Subcutaneous abdominal adipose tissue (tissue), 5 donors: Measurements from ENCODE around the gene ARHGEF17.
"Not testable (repeated sequence)": the region's sequence is repeated elsewhere in the genome, so short reads cannot be mapped to it uniquely, and the experiment has no call there.

Experiments
- H3K27ac ChIP-seq: one replicate; pipeline ENCODE4 v1.7.0; 2013; ENCODE audit warnings: low read depth, mild to moderate bottlenecking, inconsistent platforms, low read length, moderate library complexity
- H3K27me3 ChIP-seq, 5 donors: one replicate each; pipeline ENCODE4 v1.7.0; 2013; ENCODE audit warnings: low read length in 5 of 5, inconsistent platforms in 1 of 5; ENCODE audit not compliant: control insufficient read depth in 5 of 5, insufficient read depth in 4 of 5
- H3K36me3 ChIP-seq, 5 donors: one replicate each; pipeline ENCODE4 v1.7.0; 2013; ENCODE audit warnings: low read length in 5 of 5; ENCODE audit not compliant: control insufficient read depth in 5 of 5, insufficient read depth in 5 of 5
- H3K4me1 ChIP-seq, 5 donors: one replicate each; pipeline ENCODE4 v1.7.0; 2013; ENCODE audit warnings: low read length in 5 of 5, mild to moderate bottlenecking in 3 of 5, moderate library complexity in 1 of 5; ENCODE audit not compliant: control insufficient read depth in 5 of 5, insufficient read depth in 5 of 5
- H3K4me3 ChIP-seq, 5 donors: one replicate each; pipeline ENCODE4 v1.7.0; 2013; ENCODE audit warnings: low read length in 5 of 5, low read depth in 1 of 5
- H3K9ac ChIP-seq, 5 donors: one replicate each; pipeline ENCODE4 v1.7.0; 2013; ENCODE audit warnings: low read length in 5 of 5, mild to moderate bottlenecking in 4 of 5, moderate library complexity in 3 of 5
- H3K9me3 ChIP-seq, 5 donors: one replicate each; pipeline ENCODE4 v1.7.0; 2013; ENCODE audit warnings: low read length in 5 of 5; ENCODE audit not compliant: control insufficient read depth in 5 of 5
- donor health status: healthy.
- donor health status: healthy.
- donor health status: healthy.
- donor health status: healthy.
- donor health status: healthy.

Gene ARHGEF17

DNA sequence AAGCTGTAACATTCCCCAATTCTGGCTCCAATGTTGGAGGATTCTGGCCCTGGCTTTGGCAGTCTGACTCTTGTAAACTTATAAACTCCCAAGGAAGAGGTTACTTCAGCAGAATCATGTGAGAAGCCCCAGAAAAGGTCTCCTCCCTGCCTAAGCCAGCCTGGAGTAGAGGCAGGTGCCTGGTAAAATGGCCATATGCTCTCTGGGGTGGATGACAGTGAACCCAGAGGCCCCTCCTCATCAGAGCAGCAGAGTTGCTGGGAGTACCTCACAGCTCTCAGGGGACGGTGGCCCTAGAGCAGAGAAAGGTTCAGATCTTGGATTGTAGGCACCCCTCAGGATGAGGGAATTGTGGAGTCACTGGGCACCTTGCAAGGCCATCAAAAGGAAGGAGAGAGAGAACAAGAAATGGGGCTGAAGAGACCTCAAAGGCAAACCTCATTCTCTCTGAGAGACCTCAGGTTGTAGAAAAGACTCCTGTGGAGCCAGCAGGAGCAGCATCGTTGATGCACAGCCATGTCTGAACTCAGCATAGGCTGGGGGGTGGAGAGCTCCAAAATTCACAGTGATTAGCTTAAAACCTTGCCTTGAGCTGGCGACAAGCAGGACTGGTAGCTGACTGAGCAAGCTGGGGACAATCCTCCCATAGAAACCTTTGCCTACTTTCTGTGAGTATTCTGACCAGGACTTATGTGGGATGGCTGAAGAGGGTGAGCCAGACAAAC, 40.8 kb upstream of the ARHGEF17 start:
- no peak overlapping the region for H3K4me3 ChIP-seq
- H3K9ac ChIP-seq = no peak overlapping the region
- peaks cover 7 to 16% (median 13%) of the 10 kb centered on the region in 5 donors for H3K4me1 ChIP-seq
- no peak overlapping the region for H3K27ac ChIP-seq
- peaks cover 11 to 33% (median 27%) of the 10 kb centered on the region in 5 donors for H3K27me3 ChIP-seq
- no peaks in the 10 kb centered on the region for H3K9me3 ChIP-seq
- H3K36me3 ChIP-seq = no peaks in the 10 kb centered on the region

DNA sequence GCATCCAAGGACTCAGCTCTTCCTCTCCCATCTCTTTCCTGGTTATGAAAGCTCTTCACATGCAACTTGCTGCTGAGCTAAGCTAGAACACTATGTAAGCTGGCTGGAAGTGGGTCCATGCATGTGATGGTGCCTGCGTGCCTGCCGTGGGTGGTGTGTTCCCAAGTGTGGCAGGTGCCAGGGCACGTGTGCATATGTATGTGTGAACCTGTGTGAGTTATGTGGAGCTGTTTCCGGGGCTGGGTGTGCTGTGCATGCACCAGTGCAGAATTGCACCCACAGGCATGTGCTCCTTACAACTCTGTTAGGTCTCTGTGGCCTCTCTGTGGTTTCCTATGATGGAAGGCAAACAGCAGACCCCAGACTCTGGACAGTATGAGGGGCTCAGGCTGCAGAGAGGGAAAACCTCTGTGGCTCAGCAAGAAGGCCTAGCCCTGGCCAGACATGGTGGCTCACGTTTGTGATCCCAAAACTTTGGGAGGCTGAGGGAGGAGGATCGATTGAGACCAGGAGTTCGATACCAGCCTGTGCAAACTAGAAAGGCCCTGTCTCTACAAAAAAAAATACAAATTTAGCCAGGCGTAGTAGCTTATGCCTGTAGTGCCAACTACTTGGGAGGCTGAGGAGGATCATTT, 40.1 kb upstream of the ARHGEF17 start:
- Histone ChIP-seq H3K4me1 (peaks cover 7 to 16% (median 13%) of the 10 kb centered on the region in 5 donors), H3K4me3 (no peak overlapping the region), H3K27ac (no peak overlapping the region), H3K9me3 (no peaks in the 10 kb centered on the region), H3K36me3 (no peaks in the 10 kb centered on the region), H3K27me3 (peaks cover 12 to 33% (median 27%) of the 10 kb centered on the region in 5 donors), H3K9ac (no peak overlapping the region)

DNA sequence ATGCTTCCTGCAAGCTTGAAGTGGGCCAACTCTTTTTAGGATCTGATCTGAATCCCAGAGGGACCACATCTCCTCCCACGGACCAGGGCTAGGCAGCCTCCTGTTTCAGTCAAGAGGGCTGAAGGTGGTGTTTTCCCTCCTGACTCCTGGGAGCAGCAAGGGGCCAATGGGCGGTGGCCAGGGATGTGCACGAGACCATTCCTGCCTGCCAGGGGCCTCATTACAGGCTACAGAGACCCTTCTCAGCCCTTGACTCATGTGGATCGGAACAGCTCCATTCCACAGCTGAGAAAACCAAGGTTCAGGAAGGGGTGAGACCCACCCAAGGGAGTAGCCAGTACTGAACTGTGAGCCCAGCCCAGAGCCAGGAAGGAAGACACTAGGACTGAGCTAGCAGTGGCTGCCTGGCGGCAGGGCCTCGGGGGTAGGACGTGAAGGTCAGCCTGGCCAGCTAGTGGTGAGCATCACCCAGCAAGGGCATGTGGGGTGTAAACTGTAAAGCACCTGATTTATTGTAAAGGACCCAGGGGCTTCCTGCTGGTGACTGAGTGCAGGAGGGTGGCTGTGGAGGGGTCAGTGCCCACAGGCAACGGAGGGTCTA, 39.3 kb upstream of the ARHGEF17 start:
- no peak overlapping the region for H3K9ac ChIP-seq
- H3K9me3 ChIP-seq = no peaks in the 10 kb centered on the region
- no peak overlapping the region for H3K4me3 ChIP-seq
- H3K36me3 ChIP-seq = no peaks in the 10 kb centered on the region
- no peak overlapping the region for H3K27ac ChIP-seq
- peaks cover 7 to 16% (median 13%) of the 10 kb centered on the region in 5 donors for H3K4me1 ChIP-seq
- H3K27me3 ChIP-seq = peaks cover 12 to 29% (median 21%) of the 10 kb centered on the region in 5 donors

DNA sequence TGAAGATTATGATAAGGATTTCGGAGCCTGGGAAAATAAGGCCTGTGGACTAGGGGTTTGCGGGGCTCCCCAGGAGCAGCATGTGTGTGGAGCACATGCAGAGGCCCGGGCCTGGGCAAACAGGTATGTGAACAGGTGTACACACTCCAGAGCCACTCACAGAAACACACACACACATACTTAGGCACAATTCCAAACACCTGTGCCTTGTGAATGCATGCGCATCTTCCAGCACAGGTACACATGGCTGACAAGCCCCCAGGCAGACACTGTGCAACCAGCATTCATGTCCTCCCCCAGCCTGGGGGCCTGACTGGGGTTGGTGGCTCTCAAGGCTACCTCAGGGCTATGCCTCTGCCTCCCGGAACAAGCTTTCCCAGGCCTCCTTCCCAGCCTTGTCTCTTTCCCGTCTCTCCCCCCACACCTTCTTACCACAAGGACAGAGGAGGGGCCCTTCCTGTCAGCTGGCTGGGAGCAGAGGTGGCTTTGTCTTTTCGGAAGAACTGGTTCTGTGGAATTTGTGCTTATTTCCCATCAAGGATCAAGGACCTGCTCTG, 38.5 kb upstream of the ARHGEF17 start:
- Histone ChIP-seq H3K4me3 (no peak overlapping the region), H3K27ac (no peak overlapping the region), H3K9me3 (no peaks in the 10 kb centered on the region), H3K9ac (peak overlapping the region in 1 of 5 donors; percentile 31), H3K36me3 (no peaks in the 10 kb centered on the region), H3K4me1 (peaks cover 7 to 11% (median 9%) of the 10 kb centered on the region in 5 donors), H3K27me3 (peaks cover 10 to 26% (median 13%) of the 10 kb centered on the region in 5 donors)

DNA sequence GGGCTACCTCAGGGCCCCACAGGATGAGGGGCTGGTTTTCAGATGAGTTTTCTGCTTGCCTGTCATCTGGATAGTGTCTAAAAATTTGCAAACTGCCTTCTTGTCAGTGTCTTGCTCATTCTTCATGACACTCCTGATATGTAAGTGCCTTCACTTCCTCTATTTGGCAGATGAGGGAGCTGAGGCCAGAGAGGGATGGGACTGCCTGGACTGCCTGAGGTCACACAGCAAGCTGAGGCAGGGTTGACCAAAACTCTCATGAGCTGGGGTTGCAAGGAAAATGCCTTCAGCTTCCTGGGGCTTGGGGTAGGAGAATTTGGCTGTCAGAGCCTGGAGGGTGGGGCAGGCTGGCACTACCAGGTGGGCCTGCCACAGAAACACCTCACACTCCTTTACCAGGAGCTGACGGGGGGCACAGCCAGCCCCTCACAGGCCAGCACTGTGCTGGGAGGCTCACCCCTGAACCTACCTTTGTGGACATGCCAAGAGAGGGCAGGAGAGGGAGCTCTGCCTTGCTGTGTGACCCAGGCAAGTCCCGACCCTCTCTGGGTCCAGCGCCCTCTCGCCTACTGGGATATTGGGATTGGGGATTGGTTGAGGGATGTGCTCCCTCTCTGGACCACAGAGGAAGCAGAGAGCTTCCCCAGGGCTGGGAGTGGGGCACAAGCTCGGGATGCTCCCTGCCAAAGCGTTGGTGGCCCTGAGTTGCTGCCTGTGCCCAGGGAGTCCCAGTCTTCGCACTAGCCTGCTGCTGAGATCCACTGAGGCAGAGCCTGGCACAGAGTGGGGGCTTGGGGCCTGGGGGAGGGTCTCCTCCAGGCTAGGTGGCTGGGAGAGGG, 37.8 kb upstream of the ARHGEF17 start:
- no peak overlapping the region for H3K27ac ChIP-seq
- no peaks in the 10 kb centered on the region for H3K9me3 ChIP-seq
- no peak overlapping the region for H3K4me3 ChIP-seq
- peak overlapping the region in 1 of 5 donors; percentile 31 for H3K9ac ChIP-seq
- H3K36me3 ChIP-seq = no peaks in the 10 kb centered on the region
- H3K27me3 ChIP-seq = peaks cover 3 to 22% (median 9%) of the 10 kb centered on the region in 5 donors
- peaks cover 7 to 14% (median 9%) of the 10 kb centered on the region in 5 donors for H3K4me1 ChIP-seq

DNA sequence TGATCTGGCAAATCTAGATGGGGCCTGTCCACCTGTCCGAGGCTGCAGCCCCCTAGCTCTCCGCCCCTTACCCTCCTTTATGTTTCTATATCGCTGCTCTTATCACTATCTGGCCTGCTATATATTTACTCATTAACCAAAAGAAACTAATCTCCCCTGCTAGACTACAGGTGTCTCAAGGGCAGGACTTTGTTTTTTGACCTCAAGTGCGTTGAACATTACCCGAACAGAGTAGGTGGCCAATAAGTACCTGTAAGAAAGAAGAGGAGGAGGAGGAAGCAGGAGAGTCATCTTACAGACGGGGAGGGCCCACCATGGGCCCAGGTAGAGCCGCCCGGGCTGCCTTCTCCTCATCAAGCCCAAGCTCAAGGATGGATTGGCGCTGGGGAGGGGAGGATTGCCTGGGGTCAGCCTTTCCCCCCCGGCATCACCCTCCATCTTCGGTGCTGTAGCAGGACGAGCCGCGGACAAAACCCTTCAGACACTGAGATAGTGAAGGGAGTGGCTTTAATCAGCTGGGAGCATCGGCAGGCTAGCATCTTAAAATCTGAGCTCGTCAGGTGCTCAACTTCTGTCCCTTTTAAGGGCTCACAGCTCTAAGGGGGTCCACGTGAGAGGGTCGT, 37.1 kb upstream of the ARHGEF17 start:
- H3K4me1 ChIP-seq = peaks cover 8 to 16% (median 10%) of the 10 kb centered on the region in 5 donors

DNA sequence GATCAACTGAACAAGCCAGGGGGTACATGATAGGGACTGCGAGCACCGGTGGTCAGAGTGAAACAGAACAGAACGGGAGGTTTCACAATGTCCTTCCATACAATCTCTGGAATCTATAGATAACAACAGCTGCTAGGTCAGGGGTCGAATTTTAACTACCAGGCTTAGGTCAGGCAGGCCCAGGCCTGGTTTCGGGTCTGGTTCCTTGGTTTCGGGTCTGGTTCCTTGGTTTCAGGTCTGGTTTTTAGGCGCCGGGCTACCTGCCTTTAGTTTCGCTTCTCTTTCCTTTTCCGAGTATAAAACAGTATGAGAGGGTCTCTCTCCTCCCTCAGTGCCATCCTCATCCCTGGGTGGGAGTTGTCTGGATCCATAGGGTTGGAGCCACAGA, 36.6 kb upstream of the ARHGEF17 start:
- H3K9ac ChIP-seq, H3K27ac ChIP-seq, H3K9me3 ChIP-seq, H3K4me3 ChIP-seq, H3K36me3 ChIP-seq: not testable (repeated sequence)
- Histone ChIP-seq H3K4me1 (peaks cover 8 to 16% (median 10%) of the 10 kb centered on the region in 5 donors), H3K27me3 (peaks cover 3 to 14% (median 6%) of the 10 kb centered on the region in 5 donors)

More for the DNA sequence above, 37.1 kb upstream of the ARHGEF17 start:
- Histone ChIP-seq H3K9ac (no peak overlapping the region), H3K27me3 (peaks cover 3 to 18% (median 9%) of the 10 kb centered on the region in 5 donors), H3K9me3 (no peaks in the 10 kb centered on the region), H3K36me3 (no peaks in the 10 kb centered on the region), H3K27ac (no peak overlapping the region), H3K4me3 (no peak overlapping the region)

DNA sequence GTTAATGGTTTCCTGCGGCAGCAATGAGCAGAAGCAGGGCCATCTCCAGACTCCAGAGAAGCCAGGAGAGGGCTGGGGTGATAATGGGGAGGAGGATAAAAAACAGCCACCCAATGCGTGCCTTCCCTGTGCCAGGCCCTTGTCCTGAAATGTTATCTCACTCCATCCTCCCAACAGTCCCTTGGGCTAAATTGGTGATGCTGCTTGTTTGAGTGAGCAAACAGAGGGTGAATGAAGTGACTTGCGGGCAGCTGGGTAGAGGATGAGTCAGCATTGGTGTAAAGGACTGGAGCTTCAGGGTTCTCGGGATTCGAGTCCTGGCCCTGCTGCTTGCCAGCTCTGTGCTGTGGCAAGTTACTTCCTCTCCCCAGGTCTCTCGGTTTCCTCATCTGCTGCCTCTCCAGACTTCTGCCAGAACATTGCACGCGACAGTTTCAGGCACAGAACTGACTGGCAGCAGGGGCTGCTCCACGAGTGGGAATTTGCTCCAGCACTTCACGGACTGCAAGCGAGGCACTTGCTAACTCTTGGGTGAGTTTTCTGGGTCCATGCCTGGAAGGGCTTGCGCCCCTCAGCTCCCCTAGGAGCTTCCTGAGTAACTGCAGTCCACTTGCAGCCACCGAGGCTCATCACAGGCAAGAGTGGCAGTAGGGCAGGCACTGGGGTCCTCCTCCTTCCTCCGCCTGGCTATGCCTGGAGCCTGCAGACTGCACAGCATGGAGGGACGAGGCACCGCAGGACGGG, 36.0 kb upstream of the ARHGEF17 start, which contains the start of gene P2RY6:
Gene P2RY6, plus strand, starts transcription at position 403 of the 744 bp plus-strand sequence. CDS start 24,181 bp downstream, outside the sequence.
- H3K4me3 ChIP-seq = peak within 1 kb of the TSS in 4 of 5 donors; percentile 40 to 61 (median 46)
- peaks cover 3 to 14% (median 4%) of the 10 kb centered on the region in 5 donors for H3K27me3 ChIP-seq
- H3K27ac ChIP-seq = no peak within 1 kb of the TSS
- no peaks in the 10 kb centered on the region for H3K9me3 ChIP-seq
- H3K36me3 ChIP-seq = no peaks in the 10 kb centered on the region
- H3K4me1 ChIP-seq = peaks cover 8 to 16% (median 10%) of the 10 kb centered on the region in 5 donors
- H3K9ac ChIP-seq = peak within 1 kb of the TSS in 1 of 5 donors; percentile 45
